DOHH2 (cell line): ENCODE measurements around the gene WLS.

Experiments used
- CTCF ChIP-seq: fragments of 200-600 bp; sonication (generic); IDR thresholded peaks from one replicate; pipeline ENCODE4 v1.5.1; 2014; ENCODE audit warnings: antibody characterized with exemption, mild to moderate bottlenecking, low read depth, low read length; ENCODE audit not compliant: poor library complexity, severe bottlenecking
- EZH2phosphoT487 ChIP-seq: fragments of 200-600 bp; sonication (generic); IDR thresholded peaks from 2 replicates; pipeline ENCODE4 v1.6.1; 2017; ENCODE audit warnings: borderline replicate concordance, mild to moderate bottlenecking, antibody characterized with exemption, low read length, moderate library complexity, mixed read lengths

- TF ChIP-seq EZH2phosphoT487 (no peak), CTCF (no peak)
Observed at GRCh38 chr1:68113966-68114365, 118.4 kb downstream of the WLS start.
